GM10248 (cell line): ENCODE data around the gene METTL3.
"Not testable (repeated sequence)": the region's sequence is repeated elsewhere in the genome, so short reads cannot be mapped to it uniquely, and the experiment has no call there.

Source experiments
- CTCF ChIA-PET: fragments of 300-600 bp; sonication (Branson Sonifier 250); formaldehyde crosslinking; extraction: SDS; loops from one replicate; lab custom pipeline; 2021; ENCODE audit warnings: antibody characterized with exemption; lab: Yijun Ruan, JAX
- POLR2A ChIA-PET: fragments of 350-650 bp; sonication (Branson Sonifier 250); formaldehyde crosslinking; extraction: SDS; loops from one replicate; lab custom pipeline; 2020; ENCODE audit warnings: antibody characterized with exemption; lab: Yijun Ruan, JAX
- DNase-seq: peaks from one replicate; pipeline ENCODE4 v3.0.0; 2012; ENCODE audit errors: extremely low spot score
- TF ChIP-seq, protein P1 (sequence below): IDR thresholded peaks from 2 replicates; pipeline ENCODE4 v1.5.1; 2012; ENCODE audit warnings: mild to moderate bottlenecking, low read depth; ENCODE audit errors: extremely low read depth, missing control alignments, control extremely low read depth

METTL3 gene

DNA sequence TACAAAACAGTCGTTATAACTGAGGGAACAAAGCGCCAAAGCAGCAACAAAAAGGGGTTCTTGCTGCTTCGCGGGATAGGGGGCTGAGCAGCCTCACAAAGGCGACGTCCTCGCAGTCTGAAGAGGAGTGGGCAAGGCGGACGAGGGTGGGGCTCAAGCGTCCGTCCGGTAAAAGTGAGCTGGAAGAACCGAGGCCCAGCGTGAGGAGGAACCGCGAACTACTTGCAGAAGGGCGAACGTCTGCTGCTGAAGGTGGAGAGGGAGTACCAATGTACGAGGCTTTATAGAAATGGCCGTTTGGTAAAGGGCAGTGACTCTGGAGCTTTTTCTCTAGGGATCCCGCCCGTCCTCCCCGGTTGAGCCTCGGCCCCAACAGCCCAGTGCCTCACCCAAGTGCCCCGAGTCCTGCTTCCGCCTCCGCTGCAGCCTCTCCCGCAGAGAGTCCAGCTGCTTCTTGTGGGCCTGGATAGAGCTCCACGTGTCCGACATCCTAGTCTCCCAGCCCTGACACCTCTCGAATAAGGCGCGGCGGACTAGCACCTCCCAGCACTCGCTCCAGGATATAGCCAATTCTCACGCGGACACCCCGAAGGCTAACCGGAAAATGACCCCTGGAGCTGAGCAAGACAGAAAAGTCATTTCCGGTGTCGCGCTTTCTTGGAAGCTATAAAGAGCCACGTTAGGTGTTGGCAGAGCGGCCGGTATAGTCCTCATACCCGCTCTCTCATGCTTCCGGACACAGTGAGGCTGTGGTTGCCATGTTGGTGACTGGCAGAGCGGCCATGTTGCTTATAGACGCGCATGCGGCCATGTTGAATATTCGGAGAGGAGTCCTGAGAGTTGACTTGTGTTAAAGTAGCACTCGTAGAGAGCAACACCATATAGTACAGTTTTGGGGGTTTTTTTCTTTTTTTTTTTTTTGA is at the start of gene METTL3:
METTL3 (minus strand) TSS at position 606 of the 923 bp plus-strand sequence; CDS start at position 489, 117 bp downstream.
- POLR2A ChIA-PET, result interaction anchor here (0.6 to 1.3 kb wide), 7 partner anchors 9 to 55 kb away, joined by 3 to 13 read pairs (median 4); partner anchors contain the start of genes CHD8, RAB2B, SALL2 and TOX4

GRCh38 chr14:21558703-21559170 is 47.6 kb upstream of the METTL3 start:
- POLR2A ChIA-PET, result no interaction called here
- DNase-seq, result no peak
- CTCF ChIA-PET, result interaction anchor here (1.0 to 4.9 kb wide), 7 partner anchors 9 to 81 kb away, joined by 3 to 80 read pairs (median 3); partner anchors contain the start of gene SALL2
- TF ChIP-seq, protein P1, sequence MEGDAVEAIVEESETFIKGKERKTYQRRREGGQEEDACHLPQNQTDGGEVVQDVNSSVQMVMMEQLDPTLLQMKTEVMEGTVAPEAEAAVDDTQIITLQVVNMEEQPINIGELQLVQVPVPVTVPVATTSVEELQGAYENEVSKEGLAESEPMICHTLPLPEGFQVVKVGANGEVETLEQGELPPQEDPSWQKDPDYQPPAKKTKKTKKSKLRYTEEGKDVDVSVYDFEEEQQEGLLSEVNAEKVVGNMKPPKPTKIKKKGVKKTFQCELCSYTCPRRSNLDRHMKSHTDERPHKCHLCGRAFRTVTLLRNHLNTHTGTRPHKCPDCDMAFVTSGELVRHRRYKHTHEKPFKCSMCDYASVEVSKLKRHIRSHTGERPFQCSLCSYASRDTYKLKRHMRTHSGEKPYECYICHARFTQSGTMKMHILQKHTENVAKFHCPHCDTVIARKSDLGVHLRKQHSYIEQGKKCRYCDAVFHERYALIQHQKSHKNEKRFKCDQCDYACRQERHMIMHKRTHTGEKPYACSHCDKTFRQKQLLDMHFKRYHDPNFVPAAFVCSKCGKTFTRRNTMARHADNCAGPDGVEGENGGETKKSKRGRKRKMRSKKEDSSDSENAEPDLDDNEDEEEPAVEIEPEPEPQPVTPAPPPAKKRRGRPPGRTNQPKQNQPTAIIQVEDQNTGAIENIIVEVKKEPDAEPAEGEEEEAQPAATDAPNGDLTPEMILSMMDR, result no peak

More for the DNA sequence above, at the start of gene METTL3:
- TF ChIP-seq, protein P1, result no peak
- CTCF ChIA-PET, result interaction anchor here (0.7 to 5.3 kb wide), 12 partner anchors 13 to 407 kb away, joined by 3 to 48 read pairs (median 5); partner anchors contain the start of genes CHD8, RAB2B, SALL2 and TOX4
- peak; percentile 92 for DNase-seq

- POLR2A ChIA-PET, result no interaction called here
- peak; percentile 64 for DNase-seq
- CTCF ChIA-PET, result interaction anchor here (0.6 to 4.9 kb wide), 16 partner anchors 15 to 468 kb away, joined by 3 to 80 read pairs (median 4); partner anchors contain the start of genes CHD8, METTL3, SALL2 and TOX4
- TF ChIP-seq, protein P1, result peak; percentile 58
These were observed 46.2 kb upstream of the METTL3 start for GRCh38 chr14:21557084-21557901.

GRCh38 chr14:21556378-21557083 is 45.4 kb upstream of the METTL3 start:
- TF ChIP-seq, protein P1, result no peak
- DNase-seq, result no peak
- ChIA-PET CTCF (interaction anchor here (0.6 to 4.9 kb wide), 18 partner anchors 16 to 467 kb away, joined by 3 to 80 read pairs (median 3); partner anchors contain the start of genes CHD8, METTL3, SALL2 and TOX4), POLR2A (interaction anchor here (0.7 kb wide), 1 partner anchor 30 kb away, joined by 3 read pairs; no protein-coding TSS in a partner anchor)

DNA sequence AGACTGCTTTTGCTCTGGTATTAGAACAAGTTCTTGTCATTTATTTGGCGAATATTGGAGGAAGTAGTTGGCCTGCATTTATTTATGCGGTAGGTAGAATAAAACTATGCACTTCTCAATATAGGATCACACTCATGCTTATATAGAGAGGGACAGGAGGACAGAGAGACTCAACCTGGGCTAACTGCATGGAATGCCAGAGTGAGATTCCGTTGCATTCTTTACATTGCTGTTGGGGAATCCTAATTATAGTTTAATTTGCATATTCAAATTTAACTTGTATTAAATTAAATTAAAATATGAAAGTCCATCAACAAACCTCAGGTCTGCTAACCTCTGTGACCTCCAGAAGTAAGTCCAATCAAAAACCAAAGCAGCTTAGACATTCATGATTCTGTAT is 42.1 kb upstream of the METTL3 start:
- no peak for DNase-seq
- ChIA-PET POLR2A (no interaction called here), CTCF (interaction anchor here (1.3 to 1.9 kb wide), 2 partner anchors 55 to 75 kb away, joined by 3 to 13 read pairs; no protein-coding TSS in a partner anchor)
- TF ChIP-seq, protein P1, result no peak

DNA sequence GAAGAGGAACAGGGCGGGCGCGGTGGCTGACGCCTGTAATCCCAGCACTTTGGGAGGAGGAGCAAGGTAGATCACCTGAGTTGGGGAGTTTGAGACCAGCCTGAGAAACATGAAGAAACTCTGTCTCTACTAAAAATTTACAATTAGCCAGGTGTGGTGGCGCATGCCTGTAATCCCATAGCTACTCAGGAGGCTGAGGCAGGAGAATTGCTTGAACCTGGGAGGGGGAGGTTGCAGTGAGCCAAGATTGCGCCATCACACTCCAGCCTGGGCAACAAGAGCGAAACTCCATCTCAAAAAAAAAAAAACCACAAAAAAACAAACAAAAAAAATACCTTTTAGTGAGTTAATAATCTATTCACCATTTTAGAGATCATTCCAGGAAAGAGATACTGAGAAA is 33.4 kb upstream of the METTL3 start:
- CTCF ChIA-PET, DNase-seq, POLR2A ChIA-PET: not testable (repeated sequence)
